ENCODE data around the gene MAP7. TPM values are rescaled to one million over a fixed set of nuclear protein-coding genes. Genes with fewer than 3 reads are reported as not detected.
"Not testable (repeated sequence)": the region's sequence is repeated elsewhere in the genome, so short reads cannot be mapped to it uniquely, and the experiment has no call there.

Gene MAP7
- total RNA-seq, 1 experiment from 2014 or later = 33.0 TPM

GRCh38 chr6:136521911-136522310 lies 28.3 kb downstream of the MAP7 start:
- in situ Hi-C loops (cut with HindIII; ENCODE audit: low pct_unique_long_range_greater_than_20kb, low sequenced_read_pairs) = no loop called here
- no peak for DNase-seq (ENCODE audit: low read depth, low spot score)

- in situ Hi-C loops (cut with HindIII; ENCODE audit: low pct_unique_long_range_greater_than_20kb, low sequenced_read_pairs) = no loop called here
- no peak for DNase-seq (ENCODE audit: low read depth, low spot score)
Measured at GRCh38 chr6:136521427-136521826, 28.8 kb downstream of the MAP7 start.

GRCh38 chr6:136520517-136520916 lies 29.7 kb downstream of the MAP7 start:
- DNase-seq (ENCODE audit: low read depth, low spot score) = no peak
- in situ Hi-C loops (cut with HindIII; ENCODE audit: low pct_unique_long_range_greater_than_20kb, low sequenced_read_pairs) = no loop called here

GRCh38 chr6:136517582-136517981 lies 32.6 kb downstream of the MAP7 start:
- in situ Hi-C loops (cut with HindIII; ENCODE audit: low pct_unique_long_range_greater_than_20kb, low sequenced_read_pairs) = no loop called here
- DNase-seq (ENCODE audit: low read depth, low spot score) = no peak

GRCh38 chr6:136517002-136517401 lies 33.2 kb downstream of the MAP7 start:
- in situ Hi-C loops (cut with HindIII; ENCODE audit: low pct_unique_long_range_greater_than_20kb, low sequenced_read_pairs) = no loop called here
- no peak for DNase-seq (ENCODE audit: low read depth, low spot score)

GRCh38 chr6:136514591-136514990 lies 35.6 kb downstream of the MAP7 start:
- in situ Hi-C loops (cut with HindIII; ENCODE audit: low pct_unique_long_range_greater_than_20kb, low sequenced_read_pairs) = no loop called here
- DNase-seq (ENCODE audit: low read depth, low spot score) = no peak

GRCh38 chr6:136511926-136512325 lies 38.3 kb downstream of the MAP7 start:
- DNase-seq (ENCODE audit: low read depth, low spot score) = no peak
- in situ Hi-C loops (cut with HindIII; ENCODE audit: low pct_unique_long_range_greater_than_20kb, low sequenced_read_pairs) = no loop called here

GRCh38 chr6:136511397-136511796 lies 38.8 kb downstream of the MAP7 start:
- in situ Hi-C loops (cut with HindIII; ENCODE audit: low pct_unique_long_range_greater_than_20kb, low sequenced_read_pairs) = no loop called here

GRCh38 chr6:136510782-136511181 lies 39.4 kb downstream of the MAP7 start:
- no peak for DNase-seq (ENCODE audit: low read depth, low spot score)
- in situ Hi-C loops (cut with HindIII; ENCODE audit: low pct_unique_long_range_greater_than_20kb, low sequenced_read_pairs) = no loop called here

More at GRCh38 chr6:136511397-136511796, 38.8 kb downstream of the MAP7 start:
- DNase-seq (ENCODE audit: low read depth, low spot score) = no peak

- in situ Hi-C loops (cut with HindIII; ENCODE audit: low pct_unique_long_range_greater_than_20kb, low sequenced_read_pairs) = no loop called here
- no peak for DNase-seq (ENCODE audit: low read depth, low spot score)
Measured at GRCh38 chr6:136510299-136510698, 39.9 kb downstream of the MAP7 start.

DNA sequence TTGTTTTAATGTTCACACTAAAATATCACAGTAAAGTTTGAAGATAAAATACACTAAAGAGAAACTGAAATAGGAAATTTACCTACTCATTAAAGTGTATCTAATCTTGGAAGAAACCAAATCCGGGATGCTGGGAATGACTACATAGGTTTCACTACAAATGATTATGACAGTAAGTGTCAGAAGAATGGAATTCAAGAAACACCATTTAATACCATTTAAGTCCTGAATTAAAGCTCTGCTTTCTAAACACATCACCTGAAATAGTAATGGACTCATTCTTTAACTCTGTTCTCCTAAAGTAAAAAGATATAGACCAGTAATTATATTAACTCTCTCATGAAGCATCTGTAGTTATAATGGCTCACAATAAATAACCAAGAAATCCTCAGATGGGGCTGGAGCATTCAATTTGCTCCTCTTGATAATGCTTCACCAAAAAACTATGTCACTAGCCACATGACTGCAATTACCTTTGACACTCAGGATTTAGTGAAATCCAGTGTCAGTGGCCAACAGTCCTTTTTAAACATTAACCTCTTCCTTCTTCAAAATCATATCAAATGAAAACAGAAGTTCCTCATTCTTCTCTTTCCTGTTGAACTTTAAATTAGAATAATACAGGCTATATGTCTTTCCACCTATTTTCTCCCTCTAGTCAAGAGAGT lies 41.4 kb downstream of the MAP7 start:
- no peak for DNase-seq (ENCODE audit: low read depth, low spot score)
- in situ Hi-C loops (cut with HindIII; ENCODE audit: low pct_unique_long_range_greater_than_20kb, low sequenced_read_pairs) = no loop called here

DNA sequence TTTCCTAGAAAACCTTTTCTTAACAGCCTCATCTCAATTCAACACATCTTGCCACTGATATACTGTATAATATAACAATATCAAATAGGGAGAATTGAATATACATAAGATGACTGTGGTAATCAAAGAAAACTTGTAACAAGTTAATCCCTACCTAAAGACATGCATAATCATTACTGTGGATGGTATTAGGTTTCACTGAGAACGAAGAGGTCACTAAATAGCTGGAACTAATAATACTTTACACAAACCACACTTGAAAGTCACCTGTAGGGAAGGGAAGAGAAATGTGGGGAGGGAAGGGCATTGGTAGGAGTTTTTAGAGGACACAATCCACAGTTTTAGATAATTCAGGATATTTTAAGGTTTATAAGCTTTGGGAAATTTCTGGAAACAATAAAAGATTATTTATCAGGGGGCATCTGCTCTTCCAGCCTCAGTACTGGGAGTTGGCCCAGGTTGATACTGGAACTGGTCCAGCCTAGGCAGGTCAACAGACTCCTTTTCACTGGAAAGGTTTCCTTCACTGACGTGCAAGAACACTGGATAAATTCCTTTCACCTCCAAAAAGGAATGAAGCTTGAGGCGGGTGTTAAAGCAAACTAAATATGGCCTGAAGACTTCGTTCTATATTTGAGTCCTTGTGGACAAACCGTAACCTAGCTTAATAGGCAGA lies 44.0 kb downstream of the MAP7 start:
- in situ Hi-C loops (cut with HindIII; ENCODE audit: low pct_unique_long_range_greater_than_20kb, low sequenced_read_pairs) = no loop called here

DNA sequence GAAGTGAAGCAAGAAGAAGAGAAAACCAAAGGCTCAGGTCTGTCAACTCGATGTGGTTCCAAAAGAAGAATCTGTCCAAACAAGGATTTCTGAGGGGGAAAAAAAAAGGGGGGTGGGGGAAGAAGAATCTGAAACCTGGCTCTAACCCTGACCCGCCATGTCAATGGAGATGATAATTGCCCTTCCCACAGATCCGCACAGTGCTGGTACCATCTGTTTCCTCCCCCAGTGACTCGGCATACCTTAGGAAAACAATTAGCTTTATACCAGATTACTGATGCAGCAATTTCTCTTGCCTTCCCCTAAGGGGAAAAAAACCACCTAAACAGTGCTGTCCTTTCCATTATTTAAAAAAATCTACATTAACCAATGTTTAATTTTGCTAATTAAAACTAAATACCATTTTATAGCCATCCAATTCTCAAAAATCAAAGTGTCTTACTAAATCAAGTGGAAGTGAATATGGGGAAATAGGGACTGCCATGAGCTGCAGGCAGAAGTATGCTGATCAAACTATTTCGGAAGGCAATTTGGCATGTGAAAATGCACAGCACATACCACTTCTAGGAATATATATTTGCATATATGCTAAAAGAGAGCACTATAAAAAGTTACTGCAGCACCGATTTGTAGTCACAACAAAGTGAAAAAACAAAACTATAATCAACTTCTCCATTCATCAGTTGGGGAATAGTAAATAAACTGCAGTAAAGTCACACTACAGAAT lies 46.8 kb downstream of the MAP7 start:
- no peak for DNase-seq (ENCODE audit: low read depth, low spot score)
- in situ Hi-C loops (cut with HindIII; ENCODE audit: low pct_unique_long_range_greater_than_20kb, low sequenced_read_pairs) = no loop called here

More for the DNA sequence above, 44.0 kb downstream of the MAP7 start:
- no peak for DNase-seq (ENCODE audit: low read depth, low spot score)

DNA sequence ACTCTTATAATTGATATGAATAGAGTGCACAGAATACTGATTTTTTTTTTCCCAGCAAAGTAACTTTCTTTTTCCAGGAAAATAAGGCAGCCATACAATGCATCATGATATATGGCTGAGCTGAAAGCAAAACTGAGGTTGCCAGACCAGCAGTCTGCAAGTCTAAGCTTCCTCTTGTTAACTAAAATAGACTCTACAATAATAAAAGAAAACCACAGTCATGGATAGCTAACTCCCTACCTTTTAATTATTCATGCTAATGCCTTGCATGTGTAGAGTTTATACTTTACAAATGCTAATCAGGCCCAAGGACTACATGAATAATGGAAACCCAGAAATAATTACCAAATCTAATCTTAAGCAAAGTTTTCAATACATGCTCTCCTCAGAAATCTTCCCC lies 47.4 kb downstream of the MAP7 start:
- DNase-seq (ENCODE audit: low read depth, low spot score) = no peak
- in situ Hi-C loops (cut with HindIII; ENCODE audit: low pct_unique_long_range_greater_than_20kb, low sequenced_read_pairs) = no loop called here

GRCh38 chr6:136501514-136501913 lies 48.7 kb downstream of the MAP7 start:
- in situ Hi-C loops (cut with HindIII; ENCODE audit: low pct_unique_long_range_greater_than_20kb, low sequenced_read_pairs) = no loop called here
- DNase-seq (ENCODE audit: low read depth, low spot score) = no peak

DNA sequence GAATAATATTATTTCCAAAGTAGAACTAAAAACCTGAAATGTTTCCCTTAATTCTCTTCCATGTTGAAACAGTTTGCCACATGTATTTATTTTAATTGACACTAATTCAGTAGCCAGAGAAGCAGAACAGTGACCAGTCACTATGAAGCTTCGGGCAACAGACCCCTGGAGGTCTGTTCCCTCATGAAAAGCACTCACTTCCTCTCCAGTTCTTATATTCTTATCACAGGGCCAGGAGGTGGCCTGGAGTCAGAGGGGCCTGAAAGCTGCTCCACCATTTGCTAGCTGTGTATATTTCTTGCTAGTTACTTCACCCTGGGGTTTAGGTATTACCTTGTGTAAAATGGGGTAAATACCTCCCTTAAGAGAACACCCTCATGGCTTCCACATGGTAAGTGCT lies 49.1 kb downstream of the MAP7 start:
- in situ Hi-C loops (cut with HindIII; ENCODE audit: low pct_unique_long_range_greater_than_20kb, low sequenced_read_pairs) = no loop called here
- DNase-seq (ENCODE audit: low read depth, low spot score) = no peak

DNA sequence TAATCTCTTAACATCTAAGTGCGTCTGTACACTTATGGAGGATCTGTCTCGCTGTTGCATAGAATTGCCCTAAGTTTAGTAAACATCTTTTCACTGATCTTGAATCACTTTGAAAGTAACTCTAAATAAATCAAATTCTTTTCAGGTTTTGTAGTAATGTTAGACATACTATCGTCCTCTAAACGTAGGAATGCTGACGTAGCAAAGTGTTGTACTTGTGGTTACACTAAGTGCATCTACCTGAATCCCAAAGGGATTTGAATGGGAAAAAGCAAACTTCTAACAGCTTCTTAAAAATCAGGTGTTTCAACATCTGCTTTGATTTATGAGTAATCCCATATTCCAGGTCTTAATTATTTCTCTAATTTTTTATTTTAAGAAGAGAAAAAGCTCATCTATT lies 49.8 kb downstream of the MAP7 start:
- in situ Hi-C loops (cut with HindIII; ENCODE audit: low pct_unique_long_range_greater_than_20kb, low sequenced_read_pairs) = no loop called here
- no peak for DNase-seq (ENCODE audit: low read depth, low spot score)

GRCh38 chr6:136499370-136499769 lies 50.9 kb downstream of the MAP7 start:
- DNase-seq (ENCODE audit: low read depth, low spot score) = no peak
- in situ Hi-C loops (cut with HindIII; ENCODE audit: low pct_unique_long_range_greater_than_20kb, low sequenced_read_pairs) = no loop called here

DNA sequence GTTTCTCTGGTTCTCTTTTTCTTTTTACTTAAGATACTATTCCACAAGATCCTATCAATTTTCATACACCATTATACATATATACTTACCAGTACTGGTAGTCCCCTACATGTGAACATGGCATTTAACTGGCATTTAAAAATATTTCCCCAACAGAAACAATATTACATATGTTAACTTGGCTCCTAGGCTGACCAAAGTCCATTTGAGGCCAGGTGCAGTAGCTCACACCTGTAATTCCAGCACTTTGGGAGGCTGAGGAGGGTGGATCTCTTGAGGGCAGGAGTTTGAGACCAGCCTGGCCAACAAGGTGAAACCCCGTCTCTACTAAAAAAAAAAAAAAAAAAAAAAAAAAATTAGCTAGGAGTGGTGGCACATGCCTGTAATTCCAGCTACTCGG lies 53.8 kb downstream of the MAP7 start:
- in situ Hi-C loops (cut with HindIII; ENCODE audit: low pct_unique_long_range_greater_than_20kb, low sequenced_read_pairs); DNase-seq (ENCODE audit: low read depth, low spot score): not testable (repeated sequence)
